HG02870 (cell line): ENCODE data around the gene MCM9.

ENCODE experiments used
- ATAC-seq: cut with Tn5 transposase; IDR thresholded peaks from one replicate; pipeline ENCODE4 v1.9.1; 2021; ENCODE audit warnings: mild to moderate bottlenecking, moderate library complexity; ENCODE audit not compliant: unreplicated experiment

The MCM9 gene

DNA sequence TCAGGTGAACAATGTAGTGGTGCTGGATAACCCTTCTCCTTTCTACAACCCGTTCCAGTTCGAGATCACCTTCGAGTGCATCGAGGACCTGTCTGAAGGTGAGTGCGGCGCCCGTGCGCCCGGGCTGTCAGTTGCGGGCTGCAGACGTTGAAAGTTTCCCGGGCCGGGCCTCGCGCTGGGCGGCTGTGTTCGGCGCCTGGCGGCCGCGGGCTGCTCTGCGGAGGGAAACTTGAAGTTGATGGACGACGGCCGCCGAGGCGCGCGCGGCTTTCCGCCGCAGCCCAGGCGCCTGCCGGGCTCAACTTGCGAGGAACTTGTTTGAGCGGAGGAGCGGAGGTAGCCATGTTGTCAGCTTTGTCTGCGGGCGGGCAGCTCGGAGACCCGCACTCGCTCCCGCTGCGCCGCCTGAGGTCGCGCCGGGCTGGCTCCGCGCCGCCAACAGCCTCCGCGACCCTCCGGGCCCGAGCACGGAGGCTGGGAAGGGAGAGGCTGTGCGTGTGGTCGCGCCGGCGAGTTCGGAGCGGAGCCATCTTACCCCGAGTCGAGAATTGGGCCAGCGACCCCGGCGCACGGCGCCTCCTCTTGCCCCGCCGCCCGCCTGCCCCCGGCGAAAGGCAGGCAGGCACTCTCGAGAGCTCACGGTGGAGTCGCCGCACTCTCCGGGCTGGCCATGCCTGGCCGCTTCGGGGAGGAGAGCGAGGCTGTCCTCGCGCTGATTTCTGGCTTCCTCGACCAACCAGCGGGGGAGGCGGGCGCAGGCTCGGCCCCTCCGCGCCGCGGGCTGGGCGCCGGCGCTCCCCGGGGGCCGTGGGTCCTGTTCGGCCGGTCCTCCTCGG is 40.3 kb downstream of the MCM9 start:
- peak; percentile 32 for ATAC-seq

DNA sequence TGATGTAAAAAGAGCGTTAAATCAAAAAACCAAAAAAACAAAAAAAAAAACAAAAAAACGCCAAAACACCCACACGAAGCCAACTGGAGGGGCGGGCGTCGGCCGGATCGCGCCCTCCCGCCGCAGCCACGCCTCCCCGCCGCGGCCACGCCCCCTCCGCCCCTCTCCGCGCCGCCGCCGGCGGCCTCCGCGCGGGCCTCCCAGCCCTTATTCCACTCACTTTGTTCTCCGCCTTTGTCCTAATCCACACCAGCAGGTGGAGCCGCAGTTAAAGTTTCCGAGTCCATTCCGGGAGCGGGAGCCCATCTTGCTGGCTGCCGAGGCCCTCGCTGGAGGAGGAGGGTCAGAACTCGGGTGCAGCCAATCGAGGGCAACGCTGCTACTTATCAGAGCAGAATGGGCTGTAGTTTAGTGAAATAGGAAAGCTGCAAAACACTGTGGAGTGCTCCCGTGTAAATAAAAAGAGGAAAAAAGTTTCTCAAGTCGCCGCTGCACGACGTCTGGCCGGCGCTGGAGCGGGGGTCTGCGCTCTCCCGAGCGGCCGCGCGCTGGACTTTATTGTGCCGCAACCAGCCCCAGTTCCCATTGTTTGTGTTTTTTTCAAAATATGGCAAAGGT is 41.0 kb downstream of the MCM9 start, which contains the start of gene ASF1A:
Gene ASF1A, plus strand, starts transcription at position 346 of the 618 bp plus-strand sequence. Its CDS starts 262 bp downstream, at position 608.
- peak; percentile 62 for ATAC-seq

GRCh38 chr6:118893064-118893806 is 41.7 kb downstream of the MCM9 start:
- peak; percentile 5 for ATAC-seq

GRCh38 chr6:118892355-118892991 is 42.5 kb downstream of the MCM9 start:
- no peak for ATAC-seq

GRCh38 chr6:118890997-118891790 is 43.8 kb downstream of the MCM9 start:
- ATAC-seq: peak; percentile 19

DNA sequence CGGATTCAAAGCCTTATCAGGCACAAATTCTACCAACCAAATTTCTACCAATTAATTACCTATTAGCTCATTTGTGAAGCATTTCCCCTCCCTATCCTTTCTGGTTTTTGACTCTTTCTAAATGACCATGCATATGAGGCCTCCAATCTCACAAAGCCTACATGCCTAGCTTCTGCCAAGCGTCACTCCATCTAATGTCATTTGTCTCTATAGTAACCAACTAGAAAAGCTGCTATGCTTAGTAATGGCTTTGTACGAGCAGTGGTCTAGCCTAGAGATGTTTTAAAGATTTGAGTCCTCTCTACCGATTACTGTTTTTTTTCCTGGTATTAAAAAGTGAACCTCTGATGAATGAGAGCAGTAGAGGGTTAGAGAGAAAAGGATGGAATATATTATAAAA is 45.8 kb downstream of the MCM9 start:
- no peak for ATAC-seq

- no peak for ATAC-seq
Measured at GRCh38 chr6:118886641-118887040, 48.3 kb downstream of the MCM9 start.

DNA sequence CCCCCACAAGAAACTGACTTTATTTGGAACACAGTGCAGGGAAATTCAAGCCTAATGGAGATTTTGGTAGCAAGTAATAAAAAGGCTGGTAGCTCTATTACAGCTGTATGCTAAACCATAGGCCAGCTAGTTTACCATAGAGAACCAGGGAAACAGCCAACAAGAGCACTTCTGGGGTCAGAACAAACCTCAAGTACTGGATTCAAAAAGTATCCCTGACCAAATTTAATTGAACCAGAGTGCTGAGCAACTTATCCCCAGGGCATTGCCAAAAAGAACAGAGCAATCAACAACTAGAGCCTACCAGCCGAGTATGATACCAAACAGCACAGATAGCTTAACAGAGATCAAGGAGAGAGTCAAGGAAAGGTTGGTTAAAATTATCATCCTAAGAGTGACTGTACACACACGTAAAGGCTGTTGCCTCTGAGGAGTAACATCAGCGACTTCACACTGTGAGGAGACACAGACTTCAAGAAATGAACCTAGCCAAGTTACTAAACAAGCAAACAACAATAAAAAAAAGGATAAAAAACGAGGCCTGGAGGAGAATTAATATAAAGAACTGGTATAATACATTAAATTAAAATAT is 52.5 kb downstream of the MCM9 start:
- ATAC-seq: no peak

GRCh38 chr6:118881440-118882313 is 53.3 kb downstream of the MCM9 start:
- ATAC-seq: peak; percentile 83

- ATAC-seq: no peak
Measured at GRCh38 chr6:118877806-118878205, 57.2 kb downstream of the MCM9 start.

GRCh38 chr6:118876814-118877213 is 58.1 kb downstream of the MCM9 start:
- no peak for ATAC-seq

DNA sequence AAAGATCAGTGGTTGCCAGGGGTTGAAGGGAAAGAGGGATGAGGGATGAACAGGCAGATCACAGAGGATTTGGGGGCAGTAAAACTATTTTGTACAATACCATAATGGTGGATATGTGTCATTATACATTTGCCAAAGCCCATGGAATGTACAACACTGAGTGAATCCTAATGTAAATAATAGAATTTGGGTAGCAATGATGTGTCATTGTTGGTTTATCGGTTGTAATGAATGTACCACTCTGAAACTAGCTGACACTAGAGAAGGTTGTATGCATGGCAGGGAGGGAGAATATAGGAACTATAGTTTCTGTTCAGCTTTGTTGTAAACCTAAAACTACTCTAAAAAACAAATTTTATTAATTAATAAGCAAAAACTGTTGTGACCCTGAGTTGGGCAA is 58.8 kb downstream of the MCM9 start:
- ATAC-seq: no peak

DNA sequence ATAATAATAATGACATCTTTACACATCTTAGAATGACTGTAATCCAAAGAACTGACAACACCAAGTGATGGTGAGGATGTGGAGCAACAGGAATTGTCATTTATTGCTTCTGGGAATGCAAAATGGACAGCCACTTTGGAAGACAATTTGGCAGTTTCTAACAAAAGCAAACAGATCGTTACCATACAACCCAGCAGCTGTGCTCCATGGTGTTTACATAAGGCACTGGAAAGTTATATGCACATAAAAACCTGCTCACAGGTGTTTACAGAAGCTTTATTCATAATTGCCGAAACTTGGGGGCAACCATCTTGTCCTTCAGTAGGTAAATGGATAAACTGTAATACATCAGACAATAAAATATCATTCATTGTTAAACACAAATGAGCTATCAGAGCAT is 59.3 kb downstream of the MCM9 start:
- ATAC-seq: no peak

- ATAC-seq: no peak
Measured at GRCh38 chr6:118873239-118873638, 61.7 kb downstream of the MCM9 start.

- no peak for ATAC-seq
Measured at GRCh38 chr6:118872726-118873125, 62.2 kb downstream of the MCM9 start.

- ATAC-seq: no peak
Measured at GRCh38 chr6:118872318-118872717, 62.6 kb downstream of the MCM9 start.

DNA sequence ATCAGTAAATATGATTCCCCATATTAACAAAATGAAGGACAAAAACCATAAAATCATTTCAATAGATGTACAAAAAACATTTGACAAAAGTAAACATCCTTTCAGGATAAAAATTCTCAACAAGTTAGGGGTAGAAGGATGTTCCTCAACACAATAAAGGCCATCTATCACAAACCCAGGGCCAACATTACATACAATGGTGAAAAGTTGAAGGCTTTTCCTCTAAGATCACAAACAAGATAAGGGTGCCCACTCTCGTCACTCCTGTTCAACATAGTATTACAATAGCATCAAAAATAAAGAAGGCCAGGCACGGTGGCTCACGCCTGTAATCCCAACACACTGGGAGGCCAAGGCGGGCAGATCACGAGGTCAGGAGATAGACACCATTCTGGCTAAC is 63.6 kb downstream of the MCM9 start:
- no peak for ATAC-seq

DNA sequence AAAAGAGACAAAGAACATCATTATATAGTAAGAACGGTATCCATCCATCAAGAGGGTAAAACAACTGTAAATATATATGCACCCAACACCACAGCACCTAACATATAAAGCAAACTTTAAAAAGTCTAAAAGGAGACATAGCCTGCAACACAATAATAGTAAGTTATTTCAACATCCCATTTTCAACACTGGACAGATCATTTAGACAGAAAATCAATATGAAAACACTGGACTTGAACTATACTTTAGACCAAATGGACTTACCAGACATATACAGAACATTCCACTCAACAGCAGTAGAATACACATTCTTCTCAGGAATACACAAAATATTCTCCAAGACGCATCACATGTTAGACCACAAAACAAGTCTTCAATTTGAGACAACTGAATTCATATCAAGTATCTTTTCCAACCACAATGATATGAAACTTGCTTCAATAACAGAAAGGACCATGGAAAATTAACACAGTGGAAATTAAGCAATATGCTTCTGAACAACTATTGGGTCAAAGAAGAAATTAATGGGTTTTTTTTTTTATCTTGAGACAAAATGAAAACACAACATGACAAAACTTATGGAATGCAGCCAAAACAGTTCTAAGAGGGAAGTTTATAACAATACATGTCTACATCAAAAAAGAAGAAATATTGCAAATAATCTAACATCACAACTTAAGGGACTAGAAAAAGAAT is 64.9 kb downstream of the MCM9 start:
- no peak for ATAC-seq
